ENCODE results near the gene LRP1B. TPM values are rescaled to one million over a fixed set of nuclear protein-coding genes. Genes with fewer than 3 reads are reported as not detected.

Gene LRP1B
- total and polyA plus RNA-seq, 2 donors (not counting 1 experiment from before 2014, with no cell fraction given), result under 0.01 to 0.01 TPM

GRCh38 chr2:140601342-140601741 is 1529.5 kb downstream of the LRP1B start:
- no peaks in the 10 kb centered on the region for H3K79me2 ChIP-seq (ENCODE audit: control insufficient read depth, insufficient read depth, low read length)
- no peak overlapping the region for H3K27ac ChIP-seq (ENCODE audit: insufficient read depth, low read length)
- H3K9me3 ChIP-seq (ENCODE audit: control insufficient read depth, insufficient read depth, low read depth, low read length), result no peaks in the 10 kb centered on the region
- no peak overlapping the region for H3K4me3 ChIP-seq (replicated peaks in 1 of 4; ENCODE audit: control extremely low read depth in 1 of 4, insufficient read depth in 1 of 4, low read depth in 3 of 4, low read length in 4 of 4)
- no peaks in the 10 kb centered on the region for H3K36me3 ChIP-seq (ENCODE audit: control insufficient read depth, insufficient read depth, low read length)
- no peaks in the 10 kb centered on the region for H3K4me1 ChIP-seq (ENCODE audit: control insufficient read depth, extremely low read depth, insufficient read depth, low read length)
- no peak overlapping the region for H3K9ac ChIP-seq (ENCODE audit: insufficient read depth, low read length)
- TF ChIP-seq CTCF (conservative IDR thresholded peaks at IDR 0.05 in 1 of 2, IDR thresholded peaks at IDR 0.05 in 1 of 2; ENCODE audit: low read depth in 1 of 2, low read length in 2 of 2), result no peak
- no peak for TF ChIP-seq EZH2 (IDR thresholded peaks at IDR 0.05; ENCODE audit: low read length, missing control alignments)
- H4K20me1 ChIP-seq (ENCODE audit: control insufficient read depth, extremely low read depth, insufficient read depth, low read length), result no peaks in the 10 kb centered on the region
- peak in 1 of 2 donors; percentile 75 for DNase-seq (ENCODE audit: low read depth in 2 of 2)
- no peaks in the 10 kb centered on the region for H3K27me3 ChIP-seq (ENCODE audit: control insufficient read depth, insufficient read depth, low read length)
- H3K4me2 ChIP-seq (ENCODE audit: extremely low read depth, insufficient read depth, low read length), result no peak overlapping the region
- no peak overlapping the region for H2AFZ ChIP-seq (ENCODE audit: low read length)

GRCh38 chr2:140600116-140600515 is 1530.7 kb downstream of the LRP1B start:
- Histone ChIP-seq H3K4me3 (replicated peaks in 1 of 4; ENCODE audit: control extremely low read depth in 1 of 4, insufficient read depth in 1 of 4, low read depth in 3 of 4, low read length in 4 of 4) (no peak overlapping the region), H3K4me2 (ENCODE audit: extremely low read depth, insufficient read depth, low read length) (no peak overlapping the region), H4K20me1 (ENCODE audit: control insufficient read depth, extremely low read depth, insufficient read depth, low read length) (no peaks in the 10 kb centered on the region), H3K9me3 (ENCODE audit: control insufficient read depth, insufficient read depth, low read depth, low read length) (no peaks in the 10 kb centered on the region), H3K9ac (ENCODE audit: insufficient read depth, low read length) (no peak overlapping the region), H3K4me1 (ENCODE audit: control insufficient read depth, extremely low read depth, insufficient read depth, low read length) (no peaks in the 10 kb centered on the region), H3K27me3 (ENCODE audit: control insufficient read depth, insufficient read depth, low read length) (no peaks in the 10 kb centered on the region), H3K79me2 (ENCODE audit: control insufficient read depth, insufficient read depth, low read length) (no peaks in the 10 kb centered on the region), H3K36me3 (ENCODE audit: control insufficient read depth, insufficient read depth, low read length) (no peaks in the 10 kb centered on the region), H2AFZ (ENCODE audit: low read length) (no peak overlapping the region), H3K27ac (ENCODE audit: insufficient read depth, low read length) (no peak overlapping the region)
- DNase-seq (ENCODE audit: low read depth in 2 of 2), result peak; percentile 82 to 84
- no peak for TF ChIP-seq CTCF (conservative IDR thresholded peaks at IDR 0.05 in 1 of 2, IDR thresholded peaks at IDR 0.05 in 1 of 2; ENCODE audit: low read depth in 1 of 2, low read length in 2 of 2)
- no peak for TF ChIP-seq EZH2 (IDR thresholded peaks at IDR 0.05; ENCODE audit: low read length, missing control alignments)

- H3K4me2 ChIP-seq (ENCODE audit: extremely low read depth, insufficient read depth, low read length), result no peak overlapping the region
- no peaks in the 10 kb centered on the region for H3K79me2 ChIP-seq (ENCODE audit: control insufficient read depth, insufficient read depth, low read length)
- DNase-seq (ENCODE audit: low read depth in 2 of 2), result no peak
- no peaks in the 10 kb centered on the region for H3K27me3 ChIP-seq (ENCODE audit: control insufficient read depth, insufficient read depth, low read length)
- no peaks in the 10 kb centered on the region for H4K20me1 ChIP-seq (ENCODE audit: control insufficient read depth, extremely low read depth, insufficient read depth, low read length)
- H2AFZ ChIP-seq (ENCODE audit: low read length), result no peak overlapping the region
- TF ChIP-seq EZH2 (IDR thresholded peaks at IDR 0.05; ENCODE audit: low read length, missing control alignments) (no peak), CTCF (conservative IDR thresholded peaks at IDR 0.05 in 1 of 2, IDR thresholded peaks at IDR 0.05 in 1 of 2; ENCODE audit: low read depth in 1 of 2, low read length in 2 of 2) (no peak)
- H3K27ac ChIP-seq (ENCODE audit: insufficient read depth, low read length), result no peak overlapping the region
- H3K4me3 ChIP-seq (replicated peaks in 1 of 4; ENCODE audit: control extremely low read depth in 1 of 4, insufficient read depth in 1 of 4, low read depth in 3 of 4, low read length in 4 of 4), result no peak overlapping the region
- H3K9ac ChIP-seq (ENCODE audit: insufficient read depth, low read length), result no peak overlapping the region
- no peaks in the 10 kb centered on the region for H3K36me3 ChIP-seq (ENCODE audit: control insufficient read depth, insufficient read depth, low read length)
- H3K9me3 ChIP-seq (ENCODE audit: control insufficient read depth, insufficient read depth, low read depth, low read length), result no peaks in the 10 kb centered on the region
- H3K4me1 ChIP-seq (ENCODE audit: control insufficient read depth, extremely low read depth, insufficient read depth, low read length), result no peaks in the 10 kb centered on the region
Observed at GRCh38 chr2:140597836-140598235, 1533.0 kb downstream of the LRP1B start.

Measured in fibroblast of lung (primary cell).